PC-3 (cell line): Measurements from ENCODE around the gene ABAT. TPM values are rescaled to one million over a fixed set of nuclear protein-coding genes. Genes with fewer than 3 reads are reported as not detected.

ENCODE experiments used
- ATAC-seq: fragments of 200-7000 bp; cut with Tn5 transposase; 2 replicates; pipeline ENCODE4 v1.9.1; 2020; ENCODE audit warnings: mild to moderate bottlenecking, moderate library complexity
- BruUV-seq: library from RNA; stranded (reverse); fragments of 400-500 nt; replicated peaks from 2 replicates; lab custom pipeline; 2021; lab: Mats Ljungman, UMichigan
- CTCF ChIA-PET: fragments of 300-600 bp; sonication (Branson Sonifier 250); formaldehyde crosslinking; loops from one replicate; lab custom pipeline; 2022; ENCODE audit warnings: antibody characterized with exemption; lab: Charles Lee
- POLR2A ChIA-PET: fragments of 300-600 bp; sonication (Branson Sonifier 250); formaldehyde crosslinking; loops from one replicate; lab custom pipeline; 2022; ENCODE audit warnings: antibody characterized with exemption; ENCODE audit not compliant: unreplicated experiment; lab: Charles Lee
- DNase-seq: peaks from one replicate; pipeline ENCODE4 v3.0.0-alpha.2; 2015
- H2AFZ ChIP-seq: fragments of 300-600 bp; sonication (generic); 2 replicates; pipeline ENCODE4 v1.6.0; 2016; ENCODE audit warnings: antibody characterized with exemption, low read length
- H3F3A ChIP-seq: fragments of 300-600 bp; sonication (generic); one replicate; pipeline ENCODE4 v1.6.0; 2017; ENCODE audit warnings: antibody characterized with exemption, low read length, control low read depth, mild to moderate bottlenecking; ENCODE audit not compliant: unreplicated experiment
- H3K27ac ChIP-seq: fragments of 300-600 bp; sonication (generic); 2 replicates; pipeline ENCODE4 v1.5.1; 2016; ENCODE audit warnings: mild to moderate bottlenecking, low read length
- H3K27me3 ChIP-seq: fragments of 300-600 bp; sonication (generic); 2 replicates; pipeline ENCODE4 v1.6.1; 2016; ENCODE audit warnings: low read length, mixed read lengths
- H3K36me3 ChIP-seq: fragments of 300-600 bp; sonication (generic); 2 replicates; pipeline ENCODE4 v1.6.1; 2016; ENCODE audit warnings: low read depth, mixed run types, low read length, mixed read lengths
- H3K4me1 ChIP-seq: fragments of 300-600 bp; sonication (generic); 2 replicates; pipeline ENCODE4 v1.5.1; 2016; ENCODE audit warnings: low read length; ENCODE audit not compliant: insufficient read depth
- H3K4me2 ChIP-seq: fragments of 300-600 bp; sonication (generic); 2 replicates; pipeline ENCODE4 v1.6.0; 2016; ENCODE audit warnings: low read length
- H3K4me3 ChIP-seq: fragments of 300-600 bp; sonication (generic); 2 replicates; pipeline ENCODE4 v1.5.1; 2016; ENCODE audit warnings: mild to moderate bottlenecking, low read length, mixed read lengths
- H3K79me2 ChIP-seq: fragments of 300-600 bp; sonication (generic); 2 replicates; pipeline ENCODE4 v1.6.1; 2017; ENCODE audit warnings: low read length, mixed read lengths
- H3K9ac ChIP-seq: fragments of 300-600 bp; sonication (generic); 2 replicates; pipeline ENCODE4 v1.6.0; 2016; ENCODE audit warnings: mild to moderate bottlenecking, low read length
- H3K9me2 ChIP-seq: fragments of 300-600 bp; sonication (generic); replicated peaks from 2 replicates; pipeline ENCODE4 v1.6.1; 2016; ENCODE audit warnings: mixed run types, low read length, mixed read lengths
- H3K9me3 ChIP-seq: fragments of 300-600 bp; sonication (generic); 2 replicates; pipeline ENCODE4 v1.6.1; 2016; ENCODE audit warnings: low read length, mixed read lengths
- H4K20me1 ChIP-seq: fragments of 300-600 bp; sonication (generic); 2 replicates; pipeline ENCODE4 v1.6.1; 2016; ENCODE audit warnings: low read length, mixed read lengths
- EZH2 ChIP-seq: fragments of 300-600 bp; sonication (generic); IDR thresholded peaks from one replicate; pipeline ENCODE4 v1.6.1; 2017; ENCODE audit warnings: antibody characterized with exemption, mild to moderate bottlenecking, low read length; ENCODE audit not compliant: unreplicated experiment
- EZH2phosphoT487 ChIP-seq: fragments of 300-600 bp; sonication (generic); IDR thresholded peaks from 2 replicates; pipeline ENCODE4 v1.6.1; 2018; ENCODE audit warnings: mild to moderate bottlenecking, antibody characterized with exemption, low read length, borderline replicate concordance
- intact Hi-C: fragments of 100-400 bp; cut with micrococcal nuclease; formaldehyde crosslinking; loops from 2 replicates; pipeline ENCODE4 v1.9.0; 2023
- total RNA-seq: library from RNA; depleted of rRNA; stranded (reverse); fragments of >200 nt; gene quantifications from 2 replicates; pipeline ENCODE4 v1.2.3, GENCODE V29; 2014
- TF ChIP-seq, protein P1 (sequence below): fragments of 300-600 bp; sonication (generic); conservative IDR thresholded peaks from 2 replicates; pipeline ENCODE4 v1.5.1; 2017; ENCODE audit warnings: antibody characterized with exemption, low read depth, mild to moderate bottlenecking, low read length

ABAT gene
- total RNA-seq, 1 experiment from 2014 or later, result 0.95 TPM

DNA sequence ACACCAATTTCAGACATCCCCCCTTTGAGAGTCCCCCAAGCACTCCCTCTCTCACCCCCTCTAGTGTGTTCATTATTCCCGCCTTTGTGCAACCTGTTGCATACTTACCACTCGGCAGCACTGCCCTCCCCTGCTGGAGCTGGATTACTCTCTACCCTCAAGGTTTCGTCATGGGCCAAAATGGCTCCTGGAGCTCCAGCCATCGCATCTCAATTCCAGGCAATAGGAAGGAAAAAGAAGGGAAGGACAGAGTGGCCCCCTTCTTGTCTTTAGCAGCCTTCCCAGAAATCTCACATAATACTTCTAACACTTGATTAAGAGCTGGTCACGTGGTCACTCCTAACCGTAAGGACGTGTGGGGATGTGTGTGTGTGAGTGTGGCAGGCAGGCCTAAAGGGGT, 102.8 kb downstream of the ABAT start:
- CTCF ChIA-PET, result no interaction called here

DNA sequence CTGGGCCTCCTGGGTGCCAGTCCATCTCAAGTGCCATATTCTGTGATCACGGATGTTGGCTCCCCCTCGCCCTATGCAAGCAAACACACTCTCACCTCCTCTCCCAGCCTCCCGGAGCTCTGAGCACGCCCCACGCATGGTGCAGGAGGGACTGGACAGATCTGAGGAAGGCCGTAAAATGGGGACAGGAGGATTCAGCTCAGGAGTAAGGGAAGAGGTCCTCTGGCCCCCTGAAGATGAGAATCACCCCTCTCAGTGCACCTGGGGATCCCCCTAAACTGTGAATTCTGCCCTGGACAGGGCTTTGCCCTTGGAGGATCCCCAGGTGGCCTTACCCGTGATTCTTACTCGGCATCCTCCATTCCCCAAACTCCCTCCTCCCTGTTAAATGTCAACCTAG, 107.4 kb downstream of the ABAT start:
- Histone ChIP-seq H3K79me2 (no peaks in the 10 kb centered on the region), H3K9me2 (no peaks in the 10 kb centered on the region), H3K4me1 (no peaks in the 10 kb centered on the region), H3K4me3 (no peak overlapping the region), H3F3A (no peaks in the 10 kb centered on the region), H3K27me3 (no peaks in the 10 kb centered on the region), H3K27ac (no peak overlapping the region), H3K36me3 (no peaks in the 10 kb centered on the region), H4K20me1 (no peaks in the 10 kb centered on the region), H2AFZ (no peak overlapping the region), H3K9me3 (no peaks in the 10 kb centered on the region), H3K9ac (no peak overlapping the region), H3K4me2 (no peak overlapping the region)
- intact Hi-C loops, result no loop called here
- no TSS peak for BruUV-seq
- DNase-seq (no peak), ATAC-seq (no peak)
- no peak for TF ChIP-seq EZH2phosphoT487
- TF ChIP-seq, protein P1, sequence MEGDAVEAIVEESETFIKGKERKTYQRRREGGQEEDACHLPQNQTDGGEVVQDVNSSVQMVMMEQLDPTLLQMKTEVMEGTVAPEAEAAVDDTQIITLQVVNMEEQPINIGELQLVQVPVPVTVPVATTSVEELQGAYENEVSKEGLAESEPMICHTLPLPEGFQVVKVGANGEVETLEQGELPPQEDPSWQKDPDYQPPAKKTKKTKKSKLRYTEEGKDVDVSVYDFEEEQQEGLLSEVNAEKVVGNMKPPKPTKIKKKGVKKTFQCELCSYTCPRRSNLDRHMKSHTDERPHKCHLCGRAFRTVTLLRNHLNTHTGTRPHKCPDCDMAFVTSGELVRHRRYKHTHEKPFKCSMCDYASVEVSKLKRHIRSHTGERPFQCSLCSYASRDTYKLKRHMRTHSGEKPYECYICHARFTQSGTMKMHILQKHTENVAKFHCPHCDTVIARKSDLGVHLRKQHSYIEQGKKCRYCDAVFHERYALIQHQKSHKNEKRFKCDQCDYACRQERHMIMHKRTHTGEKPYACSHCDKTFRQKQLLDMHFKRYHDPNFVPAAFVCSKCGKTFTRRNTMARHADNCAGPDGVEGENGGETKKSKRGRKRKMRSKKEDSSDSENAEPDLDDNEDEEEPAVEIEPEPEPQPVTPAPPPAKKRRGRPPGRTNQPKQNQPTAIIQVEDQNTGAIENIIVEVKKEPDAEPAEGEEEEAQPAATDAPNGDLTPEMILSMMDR, result no peak
- no peak for TF ChIP-seq EZH2
- ChIA-PET CTCF (no interaction called here), POLR2A (no interaction called here)

More for the DNA sequence above, 102.8 kb downstream of the ABAT start:
- Histone ChIP-seq H3K27me3 (no peaks in the 10 kb centered on the region), H3K4me1 (no peaks in the 10 kb centered on the region), H2AFZ (no peak overlapping the region), H3F3A (no peaks in the 10 kb centered on the region), H3K9ac (no peak overlapping the region), H3K27ac (no peak overlapping the region), H3K36me3 (no peaks in the 10 kb centered on the region), H3K4me2 (no peak overlapping the region), H3K79me2 (no peaks in the 10 kb centered on the region), H4K20me1 (no peaks in the 10 kb centered on the region), H3K9me3 (no peaks in the 10 kb centered on the region), H3K9me2 (no peaks in the 10 kb centered on the region), H3K4me3 (no peak overlapping the region)
- ATAC-seq, result no peak
- intact Hi-C loops, result no loop called here
- TF ChIP-seq EZH2phosphoT487 (no peak), EZH2 (no peak)
- TF ChIP-seq, protein P1, result no peak
- POLR2A ChIA-PET, result interaction anchor here (0.6 kb wide), 1 partner anchor 102 kb away, joined by 10 read pairs; no protein-coding TSS in a partner anchor
- BruUV-seq, result no TSS peak
- DNase-seq, result no peak

DNA sequence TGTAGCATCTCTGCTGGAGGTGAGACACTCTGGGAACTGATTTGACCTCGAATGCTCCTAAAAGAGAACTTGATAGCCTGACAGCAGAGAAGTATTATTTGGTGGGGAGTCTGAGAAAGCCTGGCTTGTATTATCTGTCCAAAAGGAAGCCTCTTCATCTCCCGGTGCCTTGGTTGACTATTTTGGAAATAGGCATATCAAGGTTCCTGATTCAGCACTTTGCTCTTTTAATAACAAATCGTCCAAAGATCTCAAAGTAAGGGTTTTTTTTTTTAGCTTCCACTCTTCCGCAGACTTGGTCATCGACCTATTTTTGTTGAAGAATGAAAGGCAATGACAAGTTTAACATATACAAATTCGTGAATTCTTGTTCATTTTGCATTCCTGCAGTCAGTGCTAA, 108.3 kb downstream of the ABAT start:
- no peaks in the 10 kb centered on the region for H3K4me1 ChIP-seq
- CTCF ChIA-PET, result no interaction called here
- ATAC-seq, result no peak
- no peak overlapping the region for H3K4me3 ChIP-seq
- H4K20me1 ChIP-seq, result no peaks in the 10 kb centered on the region
- no peaks in the 10 kb centered on the region for H3K27me3 ChIP-seq
- no peaks in the 10 kb centered on the region for H3K36me3 ChIP-seq
- H2AFZ ChIP-seq, result no peak overlapping the region
- POLR2A ChIA-PET, result no interaction called here
- no peak overlapping the region for H3K27ac ChIP-seq
- BruUV-seq, result no TSS peak
- DNase-seq, result no peak
- no peaks in the 10 kb centered on the region for H3K79me2 ChIP-seq
- H3F3A ChIP-seq, result no peaks in the 10 kb centered on the region
- TF ChIP-seq EZH2, result no peak
- TF ChIP-seq, protein P1, result no peak
- no peak for TF ChIP-seq EZH2phosphoT487
- no peak overlapping the region for H3K9ac ChIP-seq
- no peaks in the 10 kb centered on the region for H3K9me2 ChIP-seq
- intact Hi-C loops, result no loop called here
- no peak overlapping the region for H3K4me2 ChIP-seq
- no peaks in the 10 kb centered on the region for H3K9me3 ChIP-seq
